ENCODE measurements around the gene SGIP1. TPM values are rescaled to one million over a fixed set of nuclear protein-coding genes. Genes with fewer than 3 reads are reported as not detected.

The SGIP1 gene
- total and polyA plus RNA-seq, 2 of the 8 experiments (the other 6 are each of a cell fraction or from before 2014, with no cell fraction given): 1.4 to 2.1 TPM

GRCh38 chr1:66695116-66695515 lies 161.2 kb downstream of the SGIP1 start:
- TF ChIP-seq POLR2AphosphoS5 (IDR thresholded peaks at IDR 0.05; ENCODE audit: low read depth, low read length) (no peak), RBBP5 (IDR thresholded peaks at IDR 0.05; ENCODE audit: borderline replicate concordance, low read depth, low read length) (no peak), SIRT6 (IDR thresholded peaks at IDR 0.05; ENCODE audit: low read length) (no peak), ASH2L (IDR thresholded peaks at IDR 0.05; ENCODE audit: low read length) (no peak), KDM4A (IDR thresholded peaks at IDR 0.05; ENCODE audit: low read depth, low read length, severe bottlenecking) (no peak)
- no peaks in the 10 kb centered on the region for H3K23me2 ChIP-seq (ENCODE audit: low read depth, low read length)
- H4K20me1 ChIP-seq (replicated peaks in 1 of 2; ENCODE audit: control insufficient read depth in 1 of 2, insufficient read depth in 2 of 2, low read length in 2 of 2): no peaks in the 10 kb centered on the region
- no peaks in the 10 kb centered on the region for H3K79me2 ChIP-seq (ENCODE audit: control insufficient read depth in 1 of 2, insufficient read depth in 2 of 2, low read length in 2 of 2)
- no peak overlapping the region for H3K4me2 ChIP-seq (ENCODE audit: insufficient read depth in 1 of 2, low read depth in 2 of 2, low read length in 2 of 2)
- H2BK15ac ChIP-seq (ENCODE audit: low read length): no peak overlapping the region
- no peak overlapping the region for H2AK5ac ChIP-seq (ENCODE audit: low read depth, low read length)
- no peak overlapping the region for H4K8ac ChIP-seq (ENCODE audit: extremely low read depth, insufficient read depth, low read length)
- H3K56ac ChIP-seq (replicated peaks; ENCODE audit: insufficient read length, low read depth, low read length): no peak overlapping the region
- H2BK20ac ChIP-seq (ENCODE audit: low read length): no peak overlapping the region
- H3K9ac ChIP-seq (replicated peaks in 1 of 4; ENCODE audit: extremely low read depth in 1 of 4, low read depth in 3 of 4, low read length in 3 of 4): no peak overlapping the region
- H2BK12ac ChIP-seq (ENCODE audit: low read depth, low read length): no peak overlapping the region
- no peak overlapping the region for H2BK5ac ChIP-seq (ENCODE audit: low read depth, low read length)
- CTCF ChIA-PET (ENCODE audit: partially characterized antibody): interaction anchor here (1.7 kb wide), 1 partner anchor 30 kb away, joined by 3 read pairs; no protein-coding TSS in a partner anchor
- no peaks in the 10 kb centered on the region for H3K27me3 ChIP-seq (replicated peaks in 1 of 4; ENCODE audit: control insufficient read depth in 3 of 4, extremely low read depth in 1 of 4, insufficient read depth in 3 of 4, low read length in 3 of 4)
- H3K4me3 ChIP-seq (ENCODE audit: extremely low read depth in 1 of 4, insufficient read depth in 2 of 4, low read depth in 3 of 4, low read length in 4 of 4): no peak overlapping the region
- DNase-seq (ENCODE audit: low read depth in 1 of 2, low spot score in 2 of 2) (no peak), FAIRE-seq (peak; percentile 58)
- 85% methylated on average over 5 of the region's 5 CpGs; no CpG with 5 or more reads in 1 of the 2 experiments for WGBS, 2 experiments (ENCODE audit: extremely low coverage in 1 of 2, insufficient coverage in 1 of 2, insufficient read length in 1 of 2, insufficient replicate concordance in 2 of 2, low coverage in 1 of 2, low lambda C conversion rate in 2 of 2, missing lambda C conversion rate in 1 of 2)
- no peak overlapping the region for H3K27ac ChIP-seq (ENCODE audit: low read depth, low read length)
- no peak overlapping the region for H3K14ac ChIP-seq (ENCODE audit: insufficient read length)
- H2BK120ac ChIP-seq (replicated peaks; ENCODE audit: low read depth, low read length): no peak overlapping the region
- H2AFZ ChIP-seq (ENCODE audit: low read length): no peak overlapping the region
- no peak overlapping the region for H4K91ac ChIP-seq (replicated peaks; ENCODE audit: insufficient read length, low read length)
- no peak overlapping the region for H3K18ac ChIP-seq (ENCODE audit: extremely low read depth, low read length)
- H3K36me3 ChIP-seq (ENCODE audit: control insufficient read depth in 2 of 4, insufficient read depth in 4 of 4, low read length in 3 of 4): no peaks in the 10 kb centered on the region
- no peak overlapping the region for H3K4ac ChIP-seq (replicated peaks; ENCODE audit: insufficient read length, low read depth, low read length)
- no peaks in the 10 kb centered on the region for H3K79me1 ChIP-seq (ENCODE audit: low read depth, low read length)
- H3K23ac ChIP-seq (ENCODE audit: insufficient read length): no peak overlapping the region
- H4K5ac ChIP-seq (ENCODE audit: insufficient read length, low read depth, low read length): no peak overlapping the region
- no peaks in the 10 kb centered on the region for H3K9me3 ChIP-seq (ENCODE audit: insufficient read depth in 2 of 2, low read depth in 1 of 2, low read length in 1 of 2)
- POLR2A ChIA-PET (ENCODE audit: partially characterized antibody): no interaction called here
- H3K4me1 ChIP-seq (replicated peaks in 1 of 4; ENCODE audit: control insufficient read depth in 3 of 4, insufficient read depth in 4 of 4, low read length in 3 of 4): no peaks in the 10 kb centered on the region
